ENCODE results near the gene VSIG10L2. TPM values are rescaled to one million over a fixed set of nuclear protein-coding genes. Genes with fewer than 3 reads are reported as not detected.

VSIG10L2 gene
- total RNA-seq, 1 donor from 2014 or later: not detected

DNA sequence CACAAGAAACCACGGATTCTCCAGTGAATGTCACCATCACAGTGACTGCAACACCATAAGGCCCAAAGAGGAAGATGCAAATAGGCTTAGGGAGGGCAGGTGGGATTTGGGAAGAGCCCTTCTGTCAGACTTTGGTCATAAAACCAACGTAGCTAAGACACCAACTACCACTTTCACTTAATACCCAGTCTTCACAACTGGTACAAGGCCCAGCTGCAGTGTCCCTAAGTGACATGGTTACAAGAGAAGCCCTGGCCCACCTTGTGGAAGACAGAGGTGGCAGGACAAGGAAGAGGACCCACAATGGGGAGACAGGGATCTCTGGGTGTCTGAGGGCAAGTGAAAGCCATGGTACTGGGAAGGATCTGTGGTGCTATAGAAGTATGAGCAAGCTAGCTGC lies 10.0 kb downstream of the VSIG10L2 start:
- no peaks in the 10 kb centered on the region for H3K79me2 ChIP-seq (ENCODE audit: insufficient read depth, low read length)
- no peaks in the 10 kb centered on the region for H3K36me3 ChIP-seq (ENCODE audit: insufficient read depth, low read length)
- peaks cover 2% of the 10 kb centered on the region for H3K27me3 Mint-ChIP-seq (ENCODE audit: low read depth, unreplicated experiment)
- no peaks in the 10 kb centered on the region for H3K9me3 ChIP-seq (ENCODE audit: insufficient read depth, low read depth, low read length)
- H3K9me3 Mint-ChIP-seq (ENCODE audit: unreplicated experiment): peaks cover 1% of the 10 kb centered on the region
- H3K4me1 Mint-ChIP-seq (ENCODE audit: low read depth, unreplicated experiment): peaks cover 8% of the 10 kb centered on the region
- peaks cover 4% of the 10 kb centered on the region for H3K36me3 Mint-ChIP-seq (ENCODE audit: low read depth, unreplicated experiment)
- H3K27me3 ChIP-seq (ENCODE audit: insufficient read depth, low read length): peaks cover 4% of the 10 kb centered on the region
- no peaks in the 10 kb centered on the region for H3K4me1 ChIP-seq (ENCODE audit: insufficient read depth, low read length)
- no peak for TF ChIP-seq EZH2 (IDR thresholded peaks at IDR 0.05; ENCODE audit: insufficient read depth, low read length)
- TF ChIP-seq, protein P1, sequence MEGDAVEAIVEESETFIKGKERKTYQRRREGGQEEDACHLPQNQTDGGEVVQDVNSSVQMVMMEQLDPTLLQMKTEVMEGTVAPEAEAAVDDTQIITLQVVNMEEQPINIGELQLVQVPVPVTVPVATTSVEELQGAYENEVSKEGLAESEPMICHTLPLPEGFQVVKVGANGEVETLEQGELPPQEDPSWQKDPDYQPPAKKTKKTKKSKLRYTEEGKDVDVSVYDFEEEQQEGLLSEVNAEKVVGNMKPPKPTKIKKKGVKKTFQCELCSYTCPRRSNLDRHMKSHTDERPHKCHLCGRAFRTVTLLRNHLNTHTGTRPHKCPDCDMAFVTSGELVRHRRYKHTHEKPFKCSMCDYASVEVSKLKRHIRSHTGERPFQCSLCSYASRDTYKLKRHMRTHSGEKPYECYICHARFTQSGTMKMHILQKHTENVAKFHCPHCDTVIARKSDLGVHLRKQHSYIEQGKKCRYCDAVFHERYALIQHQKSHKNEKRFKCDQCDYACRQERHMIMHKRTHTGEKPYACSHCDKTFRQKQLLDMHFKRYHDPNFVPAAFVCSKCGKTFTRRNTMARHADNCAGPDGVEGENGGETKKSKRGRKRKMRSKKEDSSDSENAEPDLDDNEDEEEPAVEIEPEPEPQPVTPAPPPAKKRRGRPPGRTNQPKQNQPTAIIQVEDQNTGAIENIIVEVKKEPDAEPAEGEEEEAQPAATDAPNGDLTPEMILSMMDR (IDR thresholded peaks at IDR 0.05; ENCODE audit: insufficient read depth, low read depth, low read length): no peak
- no peak overlapping the region for H3K4me3 ChIP-seq (ENCODE audit: insufficient read depth, low read depth, low read length)
- no peaks in the 10 kb centered on the region for H4K20me1 ChIP-seq (ENCODE audit: insufficient read depth, low read length)
- no peak overlapping the region for H3K27ac ChIP-seq (ENCODE audit: low read depth, low read length)
- no peak overlapping the region for H2AFZ ChIP-seq (ENCODE audit: low read depth, low read length)
- DNase-seq (ENCODE audit: low read depth) (no peak), FAIRE-seq (no peak)
- H3K4me2 ChIP-seq (ENCODE audit: low read length): no peak overlapping the region
- peak overlapping the region; percentile 50 for H3K27ac Mint-ChIP-seq (ENCODE audit: unreplicated experiment)
- no peak overlapping the region for H3K9ac ChIP-seq (ENCODE audit: low read length)
- H3K4me3 Mint-ChIP-seq (ENCODE audit: unreplicated experiment): no peak overlapping the region

DNA sequence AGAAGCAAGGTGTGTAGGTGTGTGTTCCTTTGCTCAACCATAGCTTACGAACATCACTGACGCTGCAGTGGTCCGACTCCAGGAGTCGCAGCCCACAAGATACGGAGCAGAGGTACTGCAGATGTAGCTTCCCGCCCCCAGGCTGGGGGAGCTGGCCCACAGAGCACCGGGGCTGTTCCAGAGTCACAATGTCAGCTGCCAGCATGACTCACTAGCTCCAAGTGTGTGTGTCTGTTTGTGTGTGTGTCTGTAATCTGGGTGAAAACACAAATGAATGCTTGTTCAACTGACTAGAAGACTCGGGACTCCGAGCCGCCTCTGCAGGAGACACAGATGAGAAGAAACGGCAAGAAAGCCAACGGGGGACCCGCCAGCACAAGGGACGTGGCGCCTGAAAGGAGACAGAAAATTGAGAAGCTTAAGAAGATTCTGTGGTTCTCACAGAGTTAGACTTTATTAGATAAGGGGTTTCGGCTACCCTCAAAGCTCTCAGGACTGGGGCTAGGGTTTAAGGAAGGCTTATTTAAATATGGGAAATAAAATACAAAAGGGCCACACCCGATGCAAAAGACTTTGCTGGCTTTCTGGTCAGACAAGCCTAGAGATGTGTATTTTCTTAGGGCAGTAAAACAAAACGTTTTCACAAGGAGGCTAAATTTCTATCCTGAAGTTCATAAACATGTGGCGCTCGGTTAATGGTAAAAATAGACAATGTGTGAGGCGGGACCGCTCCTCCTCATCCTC lies 10.7 kb downstream of the VSIG10L2 start:
- DNase-seq (ENCODE audit: low read depth) (peak; percentile 45), FAIRE-seq (no peak)
- Histone ChIP-seq H3K79me2 (ENCODE audit: insufficient read depth, low read length) (no peaks in the 10 kb centered on the region), H3K4me1 (ENCODE audit: insufficient read depth, low read length) (no peaks in the 10 kb centered on the region), H3K9ac (ENCODE audit: low read length) (no peak overlapping the region), H2AFZ (ENCODE audit: low read depth, low read length) (no peak overlapping the region), H3K9me3 (ENCODE audit: insufficient read depth, low read depth, low read length) (no peaks in the 10 kb centered on the region), H3K27ac (ENCODE audit: low read depth, low read length) (no peak overlapping the region), H4K20me1 (ENCODE audit: insufficient read depth, low read length) (no peaks in the 10 kb centered on the region), H3K27me3 (ENCODE audit: insufficient read depth, low read length) (peaks cover 4% of the 10 kb centered on the region), H3K4me3 (ENCODE audit: insufficient read depth, low read depth, low read length) (no peak overlapping the region), H3K4me2 (ENCODE audit: low read length) (no peak overlapping the region), H3K36me3 (ENCODE audit: insufficient read depth, low read length) (no peaks in the 10 kb centered on the region)
- Mint-ChIP-seq H3K27ac (ENCODE audit: unreplicated experiment) (peak overlapping the region; percentile 50), H3K4me3 (ENCODE audit: unreplicated experiment) (peak overlapping the region; percentile 30), H3K9me3 (ENCODE audit: unreplicated experiment) (peaks cover 1% of the 10 kb centered on the region), H3K36me3 (ENCODE audit: low read depth, unreplicated experiment) (peaks cover 8% of the 10 kb centered on the region), H3K4me1 (ENCODE audit: low read depth, unreplicated experiment) (peaks cover 8% of the 10 kb centered on the region), H3K27me3 (ENCODE audit: low read depth, unreplicated experiment) (no peaks in the 10 kb centered on the region)
- no peak for TF ChIP-seq EZH2 (IDR thresholded peaks at IDR 0.05; ENCODE audit: insufficient read depth, low read length)
- TF ChIP-seq, protein P1 (IDR thresholded peaks at IDR 0.05; ENCODE audit: insufficient read depth, low read depth, low read length): no peak

Measured in astrocyte (in vitro differentiated cells and primary cell).